ENCODE results near the gene MZT1. TPM values are rescaled to one million over a fixed set of nuclear protein-coding genes. Genes with fewer than 3 reads are reported as not detected.

MZT1 gene
- total RNA-seq, 1 experiment from 2014 or later, result 67.9 TPM

DNA sequence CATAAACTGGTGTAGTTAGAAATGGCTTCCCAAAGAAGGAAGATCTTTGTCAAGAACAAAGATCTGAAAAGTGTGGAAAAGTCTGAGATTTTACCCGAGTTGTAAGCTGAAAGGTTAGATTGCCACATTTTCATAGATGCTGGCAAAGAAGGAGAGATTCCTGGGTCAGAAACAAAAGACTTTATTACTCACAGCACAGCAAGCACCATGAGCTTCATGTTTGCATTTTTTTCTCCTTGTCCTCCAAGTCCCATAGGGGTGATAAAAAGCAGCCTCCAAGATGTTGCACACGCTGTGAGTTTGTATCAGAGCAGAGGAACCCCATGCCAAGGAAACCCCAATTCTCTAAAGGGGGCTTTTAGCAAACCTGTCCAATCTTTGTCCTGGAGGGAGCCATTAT lies 29.3 kb downstream of the MZT1 start:
- H3K36me3 ChIP-seq, result no peaks in the 10 kb centered on the region; the same call in 1 of the 2 replicates
- DNase-seq, result no peak
- H3K27ac ChIP-seq, result no peak overlapping the region
- H3K9me3 ChIP-seq (replicated peaks), result no peaks in the 10 kb centered on the region
- no peak overlapping the region for H3K4me3 ChIP-seq
- peaks cover 9% of the 10 kb centered on the region; the same call in 1 of the 2 replicates for H3K4me1 ChIP-seq
- no peaks in the 10 kb centered on the region for H3K27me3 ChIP-seq

DNA sequence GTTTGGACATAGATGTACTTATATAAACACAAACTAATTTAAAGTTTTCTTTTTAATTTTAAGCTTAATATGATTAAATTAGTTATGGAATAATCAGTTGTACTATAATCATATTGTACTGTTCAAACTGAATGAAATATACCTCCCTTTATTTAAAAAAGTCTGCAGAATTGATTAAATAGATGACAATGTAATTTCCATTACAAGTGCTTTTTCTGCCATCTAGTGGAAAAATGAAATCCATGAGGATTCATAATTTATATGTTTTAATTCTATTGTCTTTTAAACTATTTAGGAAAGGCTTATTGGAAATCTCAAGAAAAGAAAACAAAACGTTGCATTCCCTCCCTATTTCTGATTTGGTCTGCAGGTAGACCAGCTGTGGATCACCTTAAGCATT lies 30.9 kb downstream of the MZT1 start:
- H3K27ac ChIP-seq, result no peak overlapping the region
- H3K9me3 ChIP-seq (replicated peaks), result no peaks in the 10 kb centered on the region
- H3K4me1 ChIP-seq, result peaks cover 9% of the 10 kb centered on the region; the same call in 1 of the 2 replicates
- H3K36me3 ChIP-seq, result no peaks in the 10 kb centered on the region
- no peak overlapping the region for H3K4me3 ChIP-seq
- DNase-seq, result peak in 1 of 2 experiments; percentile 43
- H3K27me3 ChIP-seq, result no peaks in the 10 kb centered on the region

DNA sequence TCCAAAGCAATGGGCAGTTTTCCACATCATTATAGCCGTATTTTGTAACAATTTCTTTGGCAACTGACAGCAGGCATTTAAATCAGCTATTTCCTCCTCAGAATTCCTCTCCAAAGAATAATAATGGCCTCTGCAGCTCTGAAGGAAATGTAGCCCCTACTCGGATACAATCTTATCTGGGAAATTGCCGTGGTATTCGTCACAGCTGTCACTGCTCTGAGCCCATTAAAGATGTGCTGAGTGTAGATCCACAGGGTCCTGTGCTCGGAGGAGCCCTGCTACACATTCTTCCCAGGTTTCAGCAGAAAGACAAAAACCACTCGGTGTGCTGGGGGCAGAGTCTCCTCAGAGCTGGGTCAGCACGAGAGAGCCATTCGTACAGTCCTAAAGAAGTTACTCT lies 33.1 kb downstream of the MZT1 start:
- no peak for DNase-seq
- no peak overlapping the region for H3K27ac ChIP-seq
- no peaks in the 10 kb centered on the region for H3K36me3 ChIP-seq
- 0 out of 2 replicates have a peak, but pooled peaks cover 3% of the 10 kb centered on the region for H3K9me3 ChIP-seq (replicated peaks)
- peaks cover 9% of the 10 kb centered on the region; the same call in 1 of the 2 replicates for H3K4me1 ChIP-seq
- no peaks in the 10 kb centered on the region for H3K27me3 ChIP-seq
- no peak overlapping the region for H3K4me3 ChIP-seq

DNA sequence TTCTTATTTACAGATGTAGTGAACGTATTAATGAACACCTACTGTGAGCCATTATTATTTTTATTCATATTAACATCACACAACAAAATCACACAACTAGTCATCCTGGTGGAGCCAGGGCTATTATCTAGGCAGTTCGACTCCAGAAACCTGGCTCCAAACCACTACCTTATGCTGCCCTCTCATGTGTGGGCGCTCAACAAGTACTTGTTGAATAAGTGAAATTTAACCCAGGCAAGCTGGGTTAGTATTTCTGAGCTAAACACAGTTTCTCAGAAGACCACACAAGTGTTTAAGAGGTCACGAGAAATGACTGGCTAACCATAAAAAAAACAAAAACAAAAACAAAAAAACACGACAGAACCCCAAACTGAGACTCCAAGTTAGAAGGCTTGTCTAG lies 33.6 kb downstream of the MZT1 start:
- H3K4me1 ChIP-seq, result peaks cover 9% of the 10 kb centered on the region; the same call in 1 of the 2 replicates
- H3K36me3 ChIP-seq, result no peaks in the 10 kb centered on the region
- DNase-seq, result no peak
- H3K9me3 ChIP-seq (replicated peaks), result 0 out of 2 replicates have a peak, but pooled peaks cover 3% of the 10 kb centered on the region
- no peaks in the 10 kb centered on the region for H3K27me3 ChIP-seq
- no peak overlapping the region for H3K27ac ChIP-seq
- no peak overlapping the region for H3K4me3 ChIP-seq

DNA sequence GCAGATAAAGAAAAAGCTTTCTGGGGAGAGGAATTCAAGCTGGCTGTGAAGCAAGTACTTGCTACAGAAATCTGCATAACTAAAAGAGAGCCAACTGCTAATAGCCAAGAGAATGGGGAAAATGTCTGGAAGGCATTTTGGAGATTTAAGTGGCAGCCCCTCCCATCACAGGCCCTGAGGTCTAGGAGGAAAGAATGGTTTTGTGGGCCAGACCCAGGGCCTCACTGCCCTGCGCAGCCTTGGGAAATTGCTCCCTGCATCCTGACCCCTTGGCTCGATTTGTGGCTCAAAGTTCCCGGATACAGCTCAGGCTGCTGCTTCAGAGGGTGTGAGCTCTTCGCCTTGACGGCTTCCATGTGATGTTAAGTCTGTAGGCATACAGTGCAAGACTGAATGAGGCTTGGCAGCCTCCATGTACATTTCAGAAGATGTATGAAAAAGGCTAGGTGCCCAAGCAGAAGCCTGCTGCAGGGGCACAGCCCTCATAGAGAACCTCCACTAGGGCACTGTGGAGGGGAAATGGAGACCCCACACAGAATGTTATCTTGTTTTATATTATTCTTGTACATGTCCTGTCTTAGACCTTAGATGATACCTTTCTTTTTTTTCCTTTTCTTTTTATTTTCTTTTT lies 34.4 kb downstream of the MZT1 start:
- peaks cover 9% of the 10 kb centered on the region; the same call in 1 of the 2 replicates for H3K4me1 ChIP-seq
- DNase-seq, result no peak
- no peak overlapping the region for H3K4me3 ChIP-seq
- H3K27ac ChIP-seq, result no peak overlapping the region
- H3K27me3 ChIP-seq, result no peaks in the 10 kb centered on the region
- no peaks in the 10 kb centered on the region for H3K36me3 ChIP-seq
- H3K9me3 ChIP-seq (replicated peaks), result 0 out of 2 replicates have a peak, but pooled peaks cover 3% of the 10 kb centered on the region

DNA sequence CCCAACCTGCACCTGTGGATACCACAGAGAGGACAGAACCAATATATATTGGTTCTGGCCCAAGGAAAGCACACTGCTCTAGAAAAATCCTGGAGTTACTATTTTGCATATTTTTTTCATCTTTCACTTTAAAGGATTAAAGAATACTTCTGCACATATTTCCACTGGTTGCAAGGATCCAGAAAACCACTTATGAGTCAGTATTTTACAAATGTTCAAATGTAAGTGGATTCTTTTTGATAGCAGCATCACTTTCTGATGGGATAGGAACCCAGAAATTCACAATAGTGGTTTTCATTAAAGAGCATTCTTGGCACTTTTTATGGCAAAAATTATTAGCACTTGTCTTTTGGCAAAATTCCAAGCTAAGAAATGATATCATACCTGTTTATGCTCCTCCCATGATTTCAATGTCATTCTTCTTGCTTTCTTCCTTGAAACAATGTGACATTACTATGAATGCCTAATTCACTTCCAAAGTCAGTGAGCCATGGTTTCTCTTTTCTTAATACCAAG lies 38.2 kb downstream of the MZT1 start:
- Histone ChIP-seq H3K27ac (no peak overlapping the region), H3K4me1 (no peaks in the 10 kb centered on the region), H3K4me3 (no peak overlapping the region), H3K27me3 (no peaks in the 10 kb centered on the region), H3K9me3 (replicated peaks) (0 out of 2 replicates have a peak, but pooled peaks cover 6% of the 10 kb centered on the region), H3K36me3 (no peaks in the 10 kb centered on the region)
- DNase-seq, result no peak

DNA sequence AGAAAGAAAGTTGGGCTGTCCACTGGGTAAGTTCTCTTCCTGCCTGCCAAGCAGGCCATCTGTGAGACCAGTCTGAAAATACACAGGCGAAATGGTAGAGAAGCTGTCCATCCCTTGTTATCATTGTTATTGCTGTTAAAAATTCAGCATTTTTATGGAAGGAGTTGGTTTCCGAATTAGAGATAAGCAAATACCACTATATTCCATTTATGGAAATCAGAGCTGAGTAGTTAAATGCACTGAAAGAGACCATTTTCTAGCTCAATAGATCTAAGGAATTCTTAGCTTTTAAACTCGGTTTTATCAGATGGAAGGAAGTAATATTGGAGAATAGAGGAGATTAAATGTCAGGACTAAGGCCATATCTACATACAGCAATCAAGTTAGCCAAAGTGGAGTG lies 40.7 kb downstream of the MZT1 start:
- Histone ChIP-seq H3K4me1 (no peaks in the 10 kb centered on the region), H3K4me3 (no peak overlapping the region), H3K27me3 (no peaks in the 10 kb centered on the region), H3K9me3 (replicated peaks) (0 out of 2 replicates have a peak, but pooled peaks cover 6% of the 10 kb centered on the region), H3K36me3 (no peaks in the 10 kb centered on the region), H3K27ac (no peak overlapping the region)
- DNase-seq, result no peak

DNA sequence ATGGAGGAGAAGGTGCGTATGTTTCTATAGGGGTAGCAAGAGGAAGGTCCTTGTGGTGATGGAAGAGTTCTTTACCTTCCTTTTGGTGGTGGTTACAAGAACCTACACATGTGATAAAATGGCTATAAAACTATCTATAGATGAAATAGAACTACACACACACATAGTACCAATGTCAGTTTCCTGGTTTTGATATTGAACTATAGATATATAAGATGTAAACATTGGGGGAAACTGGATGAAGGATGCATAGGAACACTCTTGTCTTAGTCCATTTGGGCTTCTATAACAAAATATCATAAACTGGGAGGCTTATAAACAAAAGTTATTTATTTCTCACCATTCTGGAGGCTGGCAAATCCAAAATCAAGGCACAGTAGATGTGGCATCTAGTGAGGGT lies 47.1 kb downstream of the MZT1 start:
- Histone ChIP-seq H3K36me3 (no peaks in the 10 kb centered on the region), H3K4me1 (no peaks in the 10 kb centered on the region), H3K9me3 (replicated peaks) (no peaks in the 10 kb centered on the region), H3K4me3 (no peak overlapping the region), H3K27me3 (no peaks in the 10 kb centered on the region), H3K27ac (no peak overlapping the region)
- no peak for DNase-seq

DNA sequence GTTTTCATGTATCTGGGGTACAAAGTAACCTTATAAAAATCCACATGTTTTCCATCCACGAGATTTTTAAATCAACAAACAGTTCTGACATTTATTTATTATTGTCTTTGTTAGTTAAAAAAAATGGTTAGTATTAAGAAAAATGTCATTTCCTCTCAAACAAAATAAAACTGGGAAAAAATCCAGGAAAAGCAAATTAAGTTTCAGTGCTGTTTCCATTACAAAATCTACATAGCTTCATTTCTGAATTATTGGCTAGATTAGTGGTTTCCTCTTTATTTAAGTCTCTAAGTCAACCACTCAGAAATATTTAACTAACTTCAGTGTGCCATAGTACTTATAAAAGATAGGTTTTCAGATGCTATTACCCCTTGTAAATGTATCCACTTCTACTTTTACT lies 49.1 kb downstream of the MZT1 start:
- Histone ChIP-seq H3K27ac (no peak overlapping the region), H3K4me1 (no peaks in the 10 kb centered on the region), H3K27me3 (no peaks in the 10 kb centered on the region), H3K36me3 (no peaks in the 10 kb centered on the region), H3K9me3 (replicated peaks) (no peaks in the 10 kb centered on the region), H3K4me3 (no peak overlapping the region)
- DNase-seq, result no peak

DNA sequence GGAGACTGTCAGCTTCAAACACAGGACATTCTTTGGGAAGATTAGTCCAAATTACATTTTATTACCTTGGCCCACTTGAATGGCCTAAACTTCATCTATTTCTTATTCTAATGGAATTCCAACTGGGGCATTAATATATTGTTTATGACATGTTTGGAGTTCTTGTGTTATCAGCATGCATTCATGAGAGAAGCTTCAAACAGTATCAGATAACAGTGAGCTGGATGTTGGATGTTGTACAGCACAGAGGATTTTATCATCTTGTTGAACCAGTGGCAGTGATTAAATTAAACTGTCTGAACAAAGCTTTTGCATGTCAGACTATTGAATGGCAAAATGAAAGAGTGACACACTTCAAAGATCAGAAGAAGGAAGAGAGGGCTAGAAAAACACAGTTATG lies 50.0 kb downstream of the MZT1 start:
- no peaks in the 10 kb centered on the region for H3K9me3 ChIP-seq (replicated peaks)
- no peak overlapping the region for H3K27ac ChIP-seq
- no peaks in the 10 kb centered on the region for H3K36me3 ChIP-seq
- no peaks in the 10 kb centered on the region for H3K4me1 ChIP-seq
- DNase-seq, result no peak
- H3K27me3 ChIP-seq, result no peaks in the 10 kb centered on the region
- no peak overlapping the region for H3K4me3 ChIP-seq

DNA sequence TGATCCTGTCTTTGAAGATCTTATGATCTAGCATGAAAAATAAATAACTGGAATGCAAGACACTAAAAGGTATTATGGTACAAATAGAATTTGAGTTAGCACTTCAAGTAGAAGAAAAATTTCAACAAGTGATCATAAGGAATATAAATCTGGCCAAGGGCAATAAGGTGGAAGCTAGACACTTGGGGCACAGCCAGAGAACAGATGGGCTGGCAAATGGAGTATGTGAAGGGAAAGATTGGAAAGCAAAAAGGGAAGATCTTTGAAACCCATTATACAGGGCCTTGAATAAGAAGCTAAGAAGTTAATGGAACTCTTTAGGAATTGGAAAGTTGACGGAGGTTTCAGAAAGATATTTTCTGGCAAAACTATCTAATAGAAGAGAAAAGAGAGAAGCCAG lies 61.0 kb downstream of the MZT1 start:
- Histone ChIP-seq H3K27me3 (no peaks in the 10 kb centered on the region), H3K27ac (no peak overlapping the region), H3K4me3 (no peak overlapping the region), H3K9me3 (replicated peaks) (no peaks in the 10 kb centered on the region; the same call in 1 of the 2 replicates), H3K4me1 (no peaks in the 10 kb centered on the region), H3K36me3 (no peaks in the 10 kb centered on the region)
- DNase-seq, result no peak

DNA sequence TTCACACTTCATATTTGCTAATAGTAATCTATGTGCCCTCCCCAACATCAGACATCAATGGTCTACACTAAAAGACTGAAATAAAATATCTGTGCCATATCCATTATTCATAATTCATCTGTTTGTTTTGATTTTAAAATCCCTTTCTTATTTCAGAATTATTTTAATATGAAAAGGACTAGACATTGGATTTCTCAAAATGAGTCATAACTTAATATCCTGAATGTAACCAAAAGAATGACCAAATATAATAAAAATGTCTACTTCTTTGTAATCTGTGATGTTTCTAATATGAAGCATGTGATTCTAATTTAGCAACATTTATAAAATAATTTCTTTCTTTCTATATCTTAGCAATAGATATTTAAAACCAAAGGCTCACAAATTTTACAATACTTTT lies 64.9 kb downstream of the MZT1 start:
- H3K27ac ChIP-seq, result no peak overlapping the region
- H3K4me1 ChIP-seq, result no peaks in the 10 kb centered on the region
- no peak for DNase-seq
- H3K9me3 ChIP-seq (replicated peaks), result no peaks in the 10 kb centered on the region; the same call in 1 of the 2 replicates
- H3K27me3 ChIP-seq, result no peaks in the 10 kb centered on the region
- no peak overlapping the region for H3K4me3 ChIP-seq
- no peaks in the 10 kb centered on the region for H3K36me3 ChIP-seq

Other genes starting within 250 kb of the MZT1 start
- gene BORA, start 294 bp upstream of the MZT1 start, total RNA-seq (2014; rRNA removed; shearing (Covaris generic)), result 26.4 and 35.4 TPM in 2 replicates
- gene DIS3, start 54.3 kb upstream of the MZT1 start, total RNA-seq (2014; rRNA removed; shearing (Covaris generic)), result 38.2 and 41.3 TPM in 2 replicates
- gene PIBF1, start 54.5 kb upstream of the MZT1 start, total RNA-seq (2014; rRNA removed; shearing (Covaris generic)), result 26.0 and 28.9 TPM in 2 replicates